HG03095 (cell line): Measurements from ENCODE around the gene ACAN.

Experiments
- ATAC-seq: cut with Tn5 transposase; IDR thresholded peaks from one replicate; pipeline ENCODE4 v1.9.1; 2021; ENCODE audit warnings: moderate library complexity; ENCODE audit not compliant: unreplicated experiment

The ACAN gene

GRCh38 chr15:88841236-88841635 lies 38.0 kb downstream of the ACAN start:
- ATAC-seq = no peak

GRCh38 chr15:88842156-88842555 lies 38.9 kb downstream of the ACAN start:
- no peak for ATAC-seq

- no peak for ATAC-seq
These were observed 40.1 kb downstream of the ACAN start for GRCh38 chr15:88843334-88843733.

- no peak for ATAC-seq
These were observed 41.6 kb downstream of the ACAN start for GRCh38 chr15:88844749-88845386.

GRCh38 chr15:88845616-88846015 lies 42.4 kb downstream of the ACAN start:
- ATAC-seq = no peak

- ATAC-seq = no peak
These were observed 43.9 kb downstream of the ACAN start for GRCh38 chr15:88847144-88847543.

GRCh38 chr15:88848203-88848602 lies 45.0 kb downstream of the ACAN start:
- no peak for ATAC-seq

GRCh38 chr15:88849376-88850072 lies 46.3 kb downstream of the ACAN start:
- ATAC-seq = no peak

GRCh38 chr15:88852476-88852875 lies 49.2 kb downstream of the ACAN start:
- no peak for ATAC-seq

GRCh38 chr15:88858934-88859333 lies 55.7 kb downstream of the ACAN start:
- ATAC-seq = no peak

GRCh38 chr15:88859550-88859949 lies 56.3 kb downstream of the ACAN start:
- ATAC-seq = no peak

GRCh38 chr15:88860212-88860611 lies 57.0 kb downstream of the ACAN start:
- no peak for ATAC-seq

- no peak for ATAC-seq
These were observed 60.2 kb downstream of the ACAN start for GRCh38 chr15:88863412-88863811.

- no peak for ATAC-seq
These were observed 61.7 kb downstream of the ACAN start for GRCh38 chr15:88864861-88865497.

GRCh38 chr15:88865498-88866099 lies 62.4 kb downstream of the ACAN start:
- no peak for ATAC-seq

GRCh38 chr15:88866295-88866881 lies 63.2 kb downstream of the ACAN start:
- ATAC-seq = no peak

GRCh38 chr15:88871313-88871712 lies 68.1 kb downstream of the ACAN start:
- no peak for ATAC-seq

GRCh38 chr15:88872106-88872505 lies 68.9 kb downstream of the ACAN start:
- ATAC-seq = no peak

GRCh38 chr15:88872706-88873105 lies 69.5 kb downstream of the ACAN start:
- no peak for ATAC-seq

GRCh38 chr15:88873786-88874185 lies 70.5 kb downstream of the ACAN start:
- ATAC-seq = no peak

- no peak for ATAC-seq
These were observed 71.0 kb downstream of the ACAN start for GRCh38 chr15:88874275-88874674.
